Smooth muscle cell (in vitro differentiated cells): ENCODE measurements around the gene ATP5F1A. TPM values are rescaled to one million over a fixed set of nuclear protein-coding genes. Genes with fewer than 3 reads are reported as not detected.

Source experiments
- DNase-seq: peaks from one replicate; lab custom pipeline; 2025; ENCODE audit not compliant: unreplicated experiment; lab: John Stamatoyannopoulos, UW
- H2AFZ ChIP-seq: fragments of 200-600 bp; sonication (generic); 2 replicates; pipeline ENCODE4 v1.6.0; 2016; ENCODE audit warnings: antibody characterized with exemption, low read depth, mild to moderate bottlenecking
- H3F3A ChIP-seq: fragments of 200-600 bp; sonication (generic); 2 replicates; pipeline ENCODE4 v1.6.0; 2017; ENCODE audit warnings: antibody characterized with exemption, low read depth
- H3K27ac ChIP-seq: fragments of 200-600 bp; sonication (generic); 2 replicates; pipeline ENCODE4 v1.5.1; 2016; ENCODE audit warnings: low read depth, mild to moderate bottlenecking
- H3K27me3 ChIP-seq: fragments of 200-600 bp; sonication (generic); 2 replicates; pipeline ENCODE4 v1.6.1; 2016; ENCODE audit warnings: low read depth, mild to moderate bottlenecking
- H3K36me3 ChIP-seq: fragments of 200-600 bp; sonication (generic); 2 replicates; pipeline ENCODE4 v1.5.1; 2016; ENCODE audit warnings: low read depth
- H3K4me1 ChIP-seq: fragments of 200-600 bp; sonication (generic); 2 replicates; pipeline ENCODE4 v1.5.1; 2016; ENCODE audit warnings: low read depth
- H3K4me2 ChIP-seq: fragments of 200-600 bp; sonication (generic); 2 replicates; pipeline ENCODE4 v1.6.0; 2016; ENCODE audit warnings: mild to moderate bottlenecking
- H3K4me3 ChIP-seq: fragments of 200-600 bp; sonication (generic); 2 replicates; pipeline ENCODE4 v1.5.1; 2016; ENCODE audit warnings: mild to moderate bottlenecking
- H3K79me2 ChIP-seq: fragments of 200-600 bp; sonication (generic); 2 replicates; pipeline ENCODE4 v1.6.0; 2016; ENCODE audit warnings: low read depth, mild to moderate bottlenecking
- H3K9ac ChIP-seq: fragments of 200-600 bp; sonication (generic); 2 replicates; pipeline ENCODE4 v1.6.0; 2016; ENCODE audit warnings: low read depth
- H3K9me3 ChIP-seq: fragments of 200-600 bp; sonication (generic); replicated peaks from 2 replicates; pipeline ENCODE4 v1.5.1; 2016; ENCODE audit warnings: low read depth
- H4K20me1 ChIP-seq: fragments of 200-600 bp; sonication (generic); 2 replicates; pipeline ENCODE4 v1.6.0; 2016; ENCODE audit warnings: low read depth
- CTCF ChIP-seq: fragments of 200-600 bp; sonication (generic); IDR thresholded peaks from 2 replicates; pipeline ENCODE4 v1.5.1; 2017; ENCODE audit warnings: borderline replicate concordance, mild to moderate bottlenecking, antibody characterized with exemption; ENCODE audit not compliant: insufficient read depth, poor library complexity, severe bottlenecking
- WGBS: methylation state at CpG from one replicate; pipeline ENCODE4 v1.1.7; 2016; ENCODE audit warnings: low lambda C conversion rate; 5-methylcytosine and 5-hydroxymethylcytosine counted together
- polyA plus RNA-seq: library from polyadenylated mRNA; unstranded; fragments of >200 nt; fragmentation: Nextera tagmentation; extraction: Ambion mirVana; gene quantifications from 2 replicates; pipeline ENCODE4 v1.2.1, GENCODE V29; 2016
- small RNA-seq: library from RNA; depleted of rRNA; stranded (forward); fragments of <200 nt; gene quantifications from one replicate; pipeline ENCODE3, GENCODE V24; 2014
- total RNA-seq: library from RNA; depleted of rRNA; stranded (reverse); fragments of >200 nt; gene quantifications from 2 replicates; pipeline ENCODE4 v1.2.3, GENCODE V29; 2014

ATP5F1A gene
- total and polyA plus RNA-seq, 2 experiments from 2014 or later = 406 to 432 TPM

DNA sequence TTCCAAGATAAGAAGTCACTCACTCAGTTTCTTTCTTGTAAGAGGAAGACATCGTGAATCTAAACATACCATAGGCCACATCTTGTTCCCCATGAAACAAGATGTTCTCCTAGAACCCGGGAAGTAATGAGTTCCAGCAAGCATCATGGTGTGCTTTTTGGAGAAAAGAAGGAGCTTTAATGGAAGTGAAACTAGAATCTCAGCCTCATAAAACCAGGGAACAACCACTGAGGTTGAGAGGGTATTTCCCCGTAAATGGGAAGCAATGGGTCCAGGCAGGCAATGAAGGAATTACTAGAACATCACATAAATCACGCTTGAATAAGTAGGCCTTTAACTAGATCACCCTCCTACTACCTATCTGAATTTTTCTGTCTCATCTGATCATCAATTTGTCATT, 66.4 kb downstream of the ATP5F1A start:
- TF ChIP-seq CTCF = no peak
- Histone ChIP-seq H3K4me1 (no peaks in the 10 kb centered on the region), H4K20me1 (no peaks in the 10 kb centered on the region), H3K79me2 (no peaks in the 10 kb centered on the region), H3K4me3 (no peak overlapping the region), H3K27ac (no peak overlapping the region), H3K9ac (no peak overlapping the region), H3K4me2 (no peak overlapping the region), H3K9me3 (no peaks in the 10 kb centered on the region), H3K36me3 (no peaks in the 10 kb centered on the region), H2AFZ (no peak overlapping the region), H3K27me3 (peaks cover 5% of the 10 kb centered on the region), H3F3A (no peaks in the 10 kb centered on the region)
- no peak for DNase-seq
- 93% methylated on average over 4 of the region's 4 CpGs for WGBS

Small RNA genes lying within 50 kb of the gene (small RNA-seq; reads per million reads assigned to genes)
- gene RNU6-1278P = not detected
- gene RNY4P37 = not detected

Other genes starting within 250 kb of the ATP5F1A start
- 18.5 and 20.8 TPM in 2 replicates for gene EPG5, start 131.0 kb downstream of the ATP5F1A start, total RNA-seq
- 2.7 and 4.0 TPM in 2 replicates for gene EPG5, start 131.0 kb downstream of the ATP5F1A start, polyA plus RNA-seq
- gene PSTPIP2, start 26.0 kb downstream of the ATP5F1A start, total RNA-seq = 11.3 and 14.0 TPM in 2 replicates
- gene PSTPIP2, start 26.0 kb downstream of the ATP5F1A start, polyA plus RNA-seq = 6.5 and 9.1 TPM in 2 replicates
- 34.7 and 44.2 TPM in 2 replicates for gene HAUS1, start 6.1 kb upstream of the ATP5F1A start, total RNA-seq
- 29.5 and 50.6 TPM in 2 replicates for gene HAUS1, start 6.1 kb upstream of the ATP5F1A start, polyA plus RNA-seq